Glutamatergic neuron (in vitro differentiated cells): Measurements from ENCODE around the gene VAV2. TPM values are rescaled to one million over a fixed set of nuclear protein-coding genes. Genes with fewer than 3 reads are reported as not detected.

Experiments
- DNase-seq: peaks from one replicate; pipeline ENCODE4 v3.0.0; 2022
- H3K27ac Mint-ChIP-seq: one replicate; pipeline ENCODE4 v1.8.0; 2020; ENCODE audit warnings: mild to moderate bottlenecking, mixed read lengths, inconsistent platforms; ENCODE audit not compliant: unreplicated experiment
- H3K27me3 Mint-ChIP-seq: one replicate; pipeline ENCODE4 v1.8.0; 2020; ENCODE audit warnings: mild to moderate bottlenecking, moderate library complexity, mixed read lengths, inconsistent platforms; ENCODE audit not compliant: unreplicated experiment
- H3K36me3 Mint-ChIP-seq: one replicate; pipeline ENCODE4 v1.8.0; 2020; ENCODE audit warnings: mild to moderate bottlenecking, mixed read lengths, inconsistent platforms; ENCODE audit not compliant: unreplicated experiment
- H3K4me1 Mint-ChIP-seq: one replicate; pipeline ENCODE4 v1.8.0; 2020; ENCODE audit warnings: mild to moderate bottlenecking, low read depth, mixed read lengths, inconsistent platforms; ENCODE audit not compliant: unreplicated experiment
- H3K4me3 Mint-ChIP-seq: one replicate; pipeline ENCODE4 v1.8.0; 2020; ENCODE audit warnings: mild to moderate bottlenecking, mixed read lengths, inconsistent platforms; ENCODE audit not compliant: unreplicated experiment
- H3K9me3 Mint-ChIP-seq: one replicate; pipeline ENCODE4 v1.8.0; 2020; ENCODE audit warnings: mild to moderate bottlenecking, moderate library complexity, mixed read lengths, inconsistent platforms; ENCODE audit not compliant: unreplicated experiment
- CTCF ChIP-seq: fragments of 200-600 bp; sonication (generic); IDR thresholded peaks from one replicate; pipeline ENCODE4 v1.5.0; 2021; ENCODE audit not compliant: partially characterized antibody, unreplicated experiment
- total RNA-seq: library from RNA; stranded (reverse); fragmentation: NEBNext Ultra II Directional; extraction: Animal tissue kit (Norgen Biotek cat#: 25700); gene quantifications from one replicate; pipeline ENCODE4 v1.2.1, GENCODE V29; 2021; ENCODE audit not compliant: unreplicated experiment

VAV2 gene
- total RNA-seq, 1 donor from 2014 or later: 270 TPM

- H3K27ac Mint-ChIP-seq: peak overlapping the region; percentile 33
- H3K36me3 Mint-ChIP-seq: no peaks in the 10 kb centered on the region
- peaks cover 29% of the 10 kb centered on the region for H3K4me1 Mint-ChIP-seq
- no peak for DNase-seq
- no peak for TF ChIP-seq CTCF
- peaks cover 21% of the 10 kb centered on the region for H3K27me3 Mint-ChIP-seq
- peaks cover 35% of the 10 kb centered on the region for H3K9me3 Mint-ChIP-seq
- H3K4me3 Mint-ChIP-seq: no peak overlapping the region
Measured at GRCh38 chr9:133811471-133811870, 180.7 kb downstream of the VAV2 start.

- H3K4me3 Mint-ChIP-seq: no peak overlapping the region
- H3K36me3 Mint-ChIP-seq: no peaks in the 10 kb centered on the region
- H3K4me1 Mint-ChIP-seq: peaks cover 21% of the 10 kb centered on the region
- peaks cover 26% of the 10 kb centered on the region for H3K27me3 Mint-ChIP-seq
- no peak for DNase-seq
- no peak overlapping the region for H3K27ac Mint-ChIP-seq
- TF ChIP-seq CTCF: no peak
- H3K9me3 Mint-ChIP-seq: peaks cover 39% of the 10 kb centered on the region
Measured at GRCh38 chr9:133810556-133811195, 181.4 kb downstream of the VAV2 start.

GRCh38 chr9:133809335-133809734 is 182.8 kb downstream of the VAV2 start:
- H3K9me3 Mint-ChIP-seq: peaks cover 39% of the 10 kb centered on the region

GRCh38 chr9:133807818-133808217 is 184.3 kb downstream of the VAV2 start:
- no peak for TF ChIP-seq CTCF
- DNase-seq: no peak
- H3K9me3 Mint-ChIP-seq: peaks cover 37% of the 10 kb centered on the region
- peaks cover 28% of the 10 kb centered on the region for H3K27me3 Mint-ChIP-seq
- H3K4me1 Mint-ChIP-seq: peaks cover 6% of the 10 kb centered on the region
- no peaks in the 10 kb centered on the region for H3K36me3 Mint-ChIP-seq
- H3K27ac Mint-ChIP-seq: no peak overlapping the region
- no peak overlapping the region for H3K4me3 Mint-ChIP-seq

More at GRCh38 chr9:133809335-133809734, 182.8 kb downstream of the VAV2 start:
- H3K4me1 Mint-ChIP-seq: peaks cover 8% of the 10 kb centered on the region
- no peak for TF ChIP-seq CTCF
- no peak for DNase-seq
- H3K36me3 Mint-ChIP-seq: no peaks in the 10 kb centered on the region
- H3K4me3 Mint-ChIP-seq: no peak overlapping the region
- peaks cover 31% of the 10 kb centered on the region for H3K27me3 Mint-ChIP-seq
- H3K27ac Mint-ChIP-seq: no peak overlapping the region

- no peak for DNase-seq
- Mint-ChIP-seq H3K27ac (no peak overlapping the region), H3K9me3 (peaks cover 41% of the 10 kb centered on the region), H3K4me3 (no peak overlapping the region), H3K36me3 (no peaks in the 10 kb centered on the region), H3K27me3 (peaks cover 29% of the 10 kb centered on the region), H3K4me1 (peaks cover 13% of the 10 kb centered on the region)
- no peak for TF ChIP-seq CTCF
Measured at GRCh38 chr9:133807037-133807436, 185.1 kb downstream of the VAV2 start.
